Suprapubic skin (tissue), 4 donors: ENCODE data around the gene C2CD5. TPM values are rescaled to one million over a fixed set of nuclear protein-coding genes. Genes with fewer than 3 reads are reported as not detected.

ENCODE experiments used
- DNase-seq, 2 donors: peaks; one replicate each; pipeline ENCODE4 v3.0.0-alpha.2; 2019; ENCODE audit warnings: low spot score in 2 of 2
- H3K27ac ChIP-seq: fragments of 200-600 bp; sonication (generic); one replicate; pipeline ENCODE4 v1.5.1; 2019
- H3K27me3 ChIP-seq: fragments of 200-600 bp; sonication (generic); one replicate; pipeline ENCODE4 v1.5.1; 2019
- H3K36me3 ChIP-seq: fragments of 200-600 bp; sonication (generic); one replicate; pipeline ENCODE4 v1.5.1; 2019
- H3K4me1 ChIP-seq: fragments of 200-600 bp; sonication (generic); one replicate; pipeline ENCODE4 v1.5.1; 2019
- H3K4me3 ChIP-seq: fragments of 200-600 bp; sonication (generic); one replicate; pipeline ENCODE4 v1.5.1; 2019; ENCODE audit warnings: mild to moderate bottlenecking
- H3K9me3 ChIP-seq: fragments of 200-600 bp; sonication (generic); one replicate; pipeline ENCODE4 v1.5.1; 2019
- EP300 ChIP-seq: sonication (generic); formaldehyde crosslinking; IDR thresholded peaks from one replicate; pipeline ENCODE4 v1.6.1; 2017; ENCODE audit warnings: antibody characterized with exemption
- POLR2A ChIP-seq, 2 donors: fragments of 450-650 bp; IDR thresholded peaks; one replicate each; pipeline ENCODE4 v1.6.1; 2017; ENCODE audit warnings: antibody characterized with exemption in 2 of 2, mild to moderate bottlenecking in 2 of 2, moderate library complexity in 2 of 2
- POLR2AphosphoS5 ChIP-seq, 3 donors: sonication (generic); formaldehyde crosslinking; IDR thresholded peaks; one replicate each; pipeline ENCODE4 v1.6.1; 2017; ENCODE audit warnings: antibody characterized with exemption in 3 of 3
- WGBS: methylation state at CpG from one replicate; pipeline ENCODE4 v1.1.5; 2018; 5-methylcytosine and 5-hydroxymethylcytosine counted together
- total RNA-seq, 4 donors: library from RNA; depleted of rRNA; stranded (reverse); fragments of >200 nt; gene quantifications; one replicate each; pipeline ENCODE4 v1.1.0, GENCODE V29; 2016
- TF ChIP-seq, protein P1 (sequence below), 2 donors: fragments of 200-600 bp in 1 of 2; fragments of 450-650 bp in 1 of 2; sonication (generic) in 1 of 2; IDR thresholded peaks; one replicate each; pipeline ENCODE4 v1.5.1; 2016 to 2019; ENCODE audit warnings: antibody characterized with exemption in 2 of 2, mild to moderate bottlenecking in 1 of 2, moderate library complexity in 1 of 2

C2CD5 gene
- total RNA-seq, 4 donors from 2014 or later: 23.1 to 39.2 (median 27.7) TPM

GRCh38 chr12:22416801-22417200, 127.5 kb downstream of the C2CD5 start:
- peaks cover 18% of the 10 kb centered on the region for H3K4me1 ChIP-seq
- no peaks in the 10 kb centered on the region for H3K36me3 ChIP-seq
- no peak overlapping the region for H3K27ac ChIP-seq
- H3K27me3 ChIP-seq: no peaks in the 10 kb centered on the region
- no peak for TF ChIP-seq POLR2A (IDR thresholded peaks at IDR 0.05)
- no peaks in the 10 kb centered on the region for H3K9me3 ChIP-seq
- no peak for DNase-seq
- H3K4me3 ChIP-seq: no peak overlapping the region

GRCh38 chr12:22415342-22416309, 128.7 kb downstream of the C2CD5 start:
- no peak for DNase-seq
- no peak overlapping the region for H3K27ac ChIP-seq
- WGBS: 42% methylated on average over 4 of the region's 4 CpGs

DNA sequence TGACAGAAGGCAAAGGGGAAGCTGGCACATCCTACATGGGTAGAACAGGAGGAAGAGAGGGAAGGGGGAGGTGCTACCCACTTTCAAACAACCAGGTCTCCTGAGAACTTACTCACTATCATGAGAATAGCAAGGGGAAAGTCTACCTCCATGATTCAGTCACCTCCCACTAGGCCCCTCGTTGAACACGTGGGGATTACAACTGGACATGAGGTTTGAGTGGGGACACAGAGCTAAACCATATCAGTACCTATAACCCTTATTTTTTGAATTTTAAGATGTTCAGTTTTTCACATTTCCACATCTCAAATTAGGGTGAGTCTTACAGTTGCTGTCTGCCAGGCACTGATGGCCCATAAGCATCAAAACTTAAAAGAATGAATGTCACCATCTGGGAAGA, 129.6 kb downstream of the C2CD5 start:
- Histone ChIP-seq H3K4me1 (peaks cover 31% of the 10 kb centered on the region), H3K27me3 (no peaks in the 10 kb centered on the region), H3K9me3 (no peaks in the 10 kb centered on the region), H3K4me3 (no peak overlapping the region), H3K36me3 (no peaks in the 10 kb centered on the region), H3K27ac (no peak overlapping the region)
- TF ChIP-seq, protein P1, sequence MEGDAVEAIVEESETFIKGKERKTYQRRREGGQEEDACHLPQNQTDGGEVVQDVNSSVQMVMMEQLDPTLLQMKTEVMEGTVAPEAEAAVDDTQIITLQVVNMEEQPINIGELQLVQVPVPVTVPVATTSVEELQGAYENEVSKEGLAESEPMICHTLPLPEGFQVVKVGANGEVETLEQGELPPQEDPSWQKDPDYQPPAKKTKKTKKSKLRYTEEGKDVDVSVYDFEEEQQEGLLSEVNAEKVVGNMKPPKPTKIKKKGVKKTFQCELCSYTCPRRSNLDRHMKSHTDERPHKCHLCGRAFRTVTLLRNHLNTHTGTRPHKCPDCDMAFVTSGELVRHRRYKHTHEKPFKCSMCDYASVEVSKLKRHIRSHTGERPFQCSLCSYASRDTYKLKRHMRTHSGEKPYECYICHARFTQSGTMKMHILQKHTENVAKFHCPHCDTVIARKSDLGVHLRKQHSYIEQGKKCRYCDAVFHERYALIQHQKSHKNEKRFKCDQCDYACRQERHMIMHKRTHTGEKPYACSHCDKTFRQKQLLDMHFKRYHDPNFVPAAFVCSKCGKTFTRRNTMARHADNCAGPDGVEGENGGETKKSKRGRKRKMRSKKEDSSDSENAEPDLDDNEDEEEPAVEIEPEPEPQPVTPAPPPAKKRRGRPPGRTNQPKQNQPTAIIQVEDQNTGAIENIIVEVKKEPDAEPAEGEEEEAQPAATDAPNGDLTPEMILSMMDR (IDR thresholded peaks at IDR 0.05): no peak
- TF ChIP-seq POLR2A (IDR thresholded peaks at IDR 0.05) (no peak), POLR2AphosphoS5 (IDR thresholded peaks at IDR 0.05) (no peak), EP300 (no peak)
- WGBS: 88% methylated on average over 2 of the region's 2 CpGs
- DNase-seq: no peak

More at GRCh38 chr12:22415342-22416309, 128.7 kb downstream of the C2CD5 start:
- H3K9me3 ChIP-seq: no peaks in the 10 kb centered on the region
- TF ChIP-seq, protein P1 (IDR thresholded peaks at IDR 0.05): no peak
- TF ChIP-seq POLR2A (IDR thresholded peaks at IDR 0.05) (no peak), POLR2AphosphoS5 (IDR thresholded peaks at IDR 0.05) (no peak), EP300 (no peak)
- no peaks in the 10 kb centered on the region for H3K27me3 ChIP-seq
- H3K4me1 ChIP-seq: peaks cover 27% of the 10 kb centered on the region
- H3K36me3 ChIP-seq: no peaks in the 10 kb centered on the region
- no peak overlapping the region for H3K4me3 ChIP-seq

DNA sequence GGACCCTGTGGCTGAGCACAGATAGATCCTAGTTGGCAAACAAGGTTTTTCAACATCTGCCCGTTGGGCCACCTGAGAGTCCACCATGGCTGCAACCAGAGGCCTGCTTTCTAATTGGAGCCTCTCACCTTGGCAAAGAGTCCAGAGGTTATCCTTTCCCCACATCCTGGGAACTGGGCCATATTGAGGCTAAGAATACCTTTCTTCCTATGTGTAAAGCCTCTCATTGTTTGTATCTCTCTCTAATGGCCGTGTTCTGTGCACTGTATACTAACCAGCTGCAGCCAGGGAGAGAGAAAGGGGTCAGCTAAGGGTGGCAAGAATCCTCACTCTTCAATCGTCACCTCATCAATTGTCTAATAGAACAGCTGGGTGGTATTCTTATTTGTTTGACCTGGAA, 130.8 kb downstream of the C2CD5 start:
- Histone ChIP-seq H3K36me3 (no peaks in the 10 kb centered on the region), H3K4me3 (no peak overlapping the region), H3K27me3 (no peaks in the 10 kb centered on the region), H3K4me1 (peaks cover 41% of the 10 kb centered on the region), H3K27ac (no peak overlapping the region), H3K9me3 (no peaks in the 10 kb centered on the region)
- TF ChIP-seq, protein P1 (IDR thresholded peaks at IDR 0.05): no peak
- no peak for TF ChIP-seq EP300
- TF ChIP-seq POLR2A (IDR thresholded peaks at IDR 0.05): no peak
- no peak for TF ChIP-seq POLR2AphosphoS5 (IDR thresholded peaks at IDR 0.05)
- 82% methylated on average over 3 of the region's 3 CpGs for WGBS
- no peak for DNase-seq

- H3K27me3 ChIP-seq: no peaks in the 10 kb centered on the region
- WGBS: 41% methylated on average over 3 of the region's 3 CpGs
- H3K27ac ChIP-seq: peak overlapping the region; percentile 25
- H3K9me3 ChIP-seq: no peaks in the 10 kb centered on the region
- no peak for DNase-seq
- no peaks in the 10 kb centered on the region for H3K36me3 ChIP-seq
- peaks cover 51% of the 10 kb centered on the region for H3K4me1 ChIP-seq
- TF ChIP-seq POLR2AphosphoS5 (IDR thresholded peaks at IDR 0.05) (no peak), EP300 (no peak), POLR2A (IDR thresholded peaks at IDR 0.05) (no peak)
- TF ChIP-seq, protein P1 (IDR thresholded peaks at IDR 0.05): no peak
- no peak overlapping the region for H3K4me3 ChIP-seq
Observed at GRCh38 chr12:22412581-22412980, 131.8 kb downstream of the C2CD5 start.
